HCT116 (cell line): ENCODE measurements around the gene LUC7L2.

ENCODE experiments used
- RAD21 ChIP-seq: IDR thresholded peaks from 2 replicates; pipeline ENCODE4 v1.6.1; 2012; ENCODE audit warnings: low read depth, mild to moderate bottlenecking
- SIN3A ChIP-seq: IDR thresholded peaks from 2 replicates; pipeline ENCODE4 v1.6.1; 2012; ENCODE audit warnings: low read depth
- TF ChIP-seq, protein P1 (sequence below): IDR thresholded peaks from 2 replicates; pipeline ENCODE4 v1.6.1; 2011; ENCODE audit warnings: mild to moderate bottlenecking, low read length, moderate library complexity; ENCODE audit not compliant: insufficient replicate concordance; ENCODE audit errors: extremely low read depth
- TF ChIP-seq, protein P2 (sequence below), 3 experiments: fragments of 200-600 bp in 1 of 3; sonication (generic) in 1 of 3; IDR thresholded peaks in 2 of 3; conservative IDR thresholded peaks in 1 of 3; 2 replicates each; pipeline ENCODE4 v1.5.1; 2012 to 2017; ENCODE audit warnings: low read depth in 2 of 3, low read length in 2 of 3, antibody characterized with exemption in 1 of 3, borderline replicate concordance in 1 of 3, control low read depth in 1 of 3, mild to moderate bottlenecking in 1 of 3, mixed read lengths in 1 of 3, mixed run types in 1 of 3, moderate library complexity in 1 of 3; ENCODE audit not compliant: insufficient read depth in 1 of 3
- TF ChIP-seq, protein P3 (sequence below): IDR thresholded peaks from 2 replicates; pipeline ENCODE4 v1.6.1; 2012

DNA sequence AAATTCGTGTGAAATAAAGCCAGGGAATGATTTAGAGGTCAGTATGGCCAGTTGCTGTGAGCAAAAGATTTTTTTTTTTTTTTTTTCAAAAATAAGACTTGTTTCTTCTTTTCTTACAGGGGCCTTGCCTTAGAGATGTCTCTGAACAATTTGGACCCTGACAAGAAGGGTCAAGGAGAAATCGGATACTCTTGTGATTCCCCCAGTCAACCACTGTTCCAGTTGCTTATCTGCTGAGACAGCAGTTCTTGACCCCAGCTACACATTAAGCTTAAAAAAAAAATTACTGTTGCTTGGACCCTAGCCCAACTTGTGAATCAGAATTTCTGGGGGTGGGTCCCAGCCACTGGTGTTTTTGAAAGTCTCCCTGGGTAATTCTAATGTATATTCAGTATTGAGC, 30.6 kb upstream of the LUC7L2 start:
- TF ChIP-seq, protein P1, sequence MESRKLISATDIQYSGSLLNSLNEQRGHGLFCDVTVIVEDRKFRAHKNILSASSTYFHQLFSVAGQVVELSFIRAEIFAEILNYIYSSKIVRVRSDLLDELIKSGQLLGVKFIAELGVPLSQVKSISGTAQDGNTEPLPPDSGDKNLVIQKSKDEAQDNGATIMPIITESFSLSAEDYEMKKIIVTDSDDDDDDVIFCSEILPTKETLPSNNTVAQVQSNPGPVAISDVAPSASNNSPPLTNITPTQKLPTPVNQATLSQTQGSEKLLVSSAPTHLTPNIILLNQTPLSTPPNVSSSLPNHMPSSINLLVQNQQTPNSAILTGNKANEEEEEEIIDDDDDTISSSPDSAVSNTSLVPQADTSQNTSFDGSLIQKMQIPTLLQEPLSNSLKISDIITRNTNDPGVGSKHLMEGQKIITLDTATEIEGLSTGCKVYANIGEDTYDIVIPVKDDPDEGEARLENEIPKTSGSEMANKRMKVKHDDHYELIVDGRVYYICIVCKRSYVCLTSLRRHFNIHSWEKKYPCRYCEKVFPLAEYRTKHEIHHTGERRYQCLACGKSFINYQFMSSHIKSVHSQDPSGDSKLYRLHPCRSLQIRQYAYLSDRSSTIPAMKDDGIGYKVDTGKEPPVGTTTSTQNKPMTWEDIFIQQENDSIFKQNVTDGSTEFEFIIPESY: no peak
- TF ChIP-seq, protein P2, sequence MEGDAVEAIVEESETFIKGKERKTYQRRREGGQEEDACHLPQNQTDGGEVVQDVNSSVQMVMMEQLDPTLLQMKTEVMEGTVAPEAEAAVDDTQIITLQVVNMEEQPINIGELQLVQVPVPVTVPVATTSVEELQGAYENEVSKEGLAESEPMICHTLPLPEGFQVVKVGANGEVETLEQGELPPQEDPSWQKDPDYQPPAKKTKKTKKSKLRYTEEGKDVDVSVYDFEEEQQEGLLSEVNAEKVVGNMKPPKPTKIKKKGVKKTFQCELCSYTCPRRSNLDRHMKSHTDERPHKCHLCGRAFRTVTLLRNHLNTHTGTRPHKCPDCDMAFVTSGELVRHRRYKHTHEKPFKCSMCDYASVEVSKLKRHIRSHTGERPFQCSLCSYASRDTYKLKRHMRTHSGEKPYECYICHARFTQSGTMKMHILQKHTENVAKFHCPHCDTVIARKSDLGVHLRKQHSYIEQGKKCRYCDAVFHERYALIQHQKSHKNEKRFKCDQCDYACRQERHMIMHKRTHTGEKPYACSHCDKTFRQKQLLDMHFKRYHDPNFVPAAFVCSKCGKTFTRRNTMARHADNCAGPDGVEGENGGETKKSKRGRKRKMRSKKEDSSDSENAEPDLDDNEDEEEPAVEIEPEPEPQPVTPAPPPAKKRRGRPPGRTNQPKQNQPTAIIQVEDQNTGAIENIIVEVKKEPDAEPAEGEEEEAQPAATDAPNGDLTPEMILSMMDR (IDR thresholded peaks at IDR 0.05 in 2 of 3, conservative IDR thresholded peaks at IDR 0.05 in 1 of 3; ENCODE audit: borderline replicate concordance in 1 of 3, insufficient read depth in 1 of 3, low read depth in 2 of 3, low read length in 2 of 3): no peak
- TF ChIP-seq, protein P3, sequence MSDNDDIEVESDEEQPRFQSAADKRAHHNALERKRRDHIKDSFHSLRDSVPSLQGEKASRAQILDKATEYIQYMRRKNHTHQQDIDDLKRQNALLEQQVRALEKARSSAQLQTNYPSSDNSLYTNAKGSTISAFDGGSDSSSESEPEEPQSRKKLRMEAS: no peak
- TF ChIP-seq SIN3A (no peak), RAD21 (no peak)
